ENCODE measurements around the gene C1QA. TPM values are rescaled to one million over a fixed set of nuclear protein-coding genes. Genes with fewer than 3 reads are reported as not detected.

The C1QA gene
- total RNA-seq, result 10 to 100 TPM; 11.7 to 49.4 (median 28.1) TPM

- TF ChIP-seq POLR2A (IDR thresholded peaks at IDR 0.05) (no peak), CTCF (IDR thresholded peaks at IDR 0.05) (no peak)
- WGBS, 2 donors, result 33 to 59% methylated on average over 5 of the region's 5 CpGs
- no peak within 1 kb of the TSS for H3K4me3 ChIP-seq (ENCODE audit: low read depth, poor library complexity, severe bottlenecking)
- peak in 1 of 2 donors; percentile 69 for DNase-seq (ENCODE audit: low spot score in 2 of 2)
- intact Hi-C loops (cut with DNase I; ENCODE audit: low total_unique reads), result no loop called here
These were observed at the start of gene C1QA for GRCh38 chr1:22636353-22636752. TSS of gene C1QA (plus strand) at chr1:22636628. CDS start at chr1:22637617, 989 bp downstream.

GRCh38 chr1:22587247-22587646, 49.2 kb upstream of the C1QA start:
- intact Hi-C loops (cut with DNase I; ENCODE audit: low total_unique reads), result no loop called here
- TF ChIP-seq CTCF (IDR thresholded peaks at IDR 0.05), result no peak
- no peak for TF ChIP-seq POLR2A (IDR thresholded peaks at IDR 0.05)
- no peak for DNase-seq (ENCODE audit: low spot score in 2 of 2)
- no peak overlapping the region for H3K4me3 ChIP-seq (ENCODE audit: low read depth, poor library complexity, severe bottlenecking)
- WGBS, 2 donors, result 55 to 60% methylated on average over 7 of the region's 7 CpGs

GRCh38 chr1:22588899-22589422, 47.5 kb upstream of the C1QA start:
- no peak for DNase-seq (ENCODE audit: low spot score in 2 of 2)
- intact Hi-C loops (cut with DNase I; ENCODE audit: low total_unique reads), result no loop called here
- TF ChIP-seq CTCF (IDR thresholded peaks at IDR 0.05) (no peak), POLR2A (IDR thresholded peaks at IDR 0.05) (no peak)

GRCh38 chr1:22591576-22591975, 44.9 kb upstream of the C1QA start:
- no peak overlapping the region for H3K4me3 ChIP-seq (ENCODE audit: low read depth, poor library complexity, severe bottlenecking)
- WGBS, 2 donors, result 67 to 72% methylated on average over 8 of the region's 8 CpGs
- no peak for DNase-seq (ENCODE audit: low spot score in 2 of 2)
- intact Hi-C loops (cut with DNase I; ENCODE audit: low total_unique reads), result no loop called here
- TF ChIP-seq CTCF (IDR thresholded peaks at IDR 0.05) (no peak), POLR2A (IDR thresholded peaks at IDR 0.05) (no peak)

More at GRCh38 chr1:22588899-22589422, 47.5 kb upstream of the C1QA start:
- no peak overlapping the region for H3K4me3 ChIP-seq (ENCODE audit: low read depth, poor library complexity, severe bottlenecking)
- 77 to 89% methylated on average over 23 to 24 of the region's 24 CpGs for WGBS, 2 donors

GRCh38 chr1:22592051-22592450, 44.4 kb upstream of the C1QA start:
- TF ChIP-seq CTCF (IDR thresholded peaks at IDR 0.05) (no peak), POLR2A (IDR thresholded peaks at IDR 0.05) (no peak)
- WGBS, 2 donors, result 79 to 90% methylated on average over 9 of the region's 9 CpGs
- no peak for DNase-seq (ENCODE audit: low spot score in 2 of 2)
- intact Hi-C loops (cut with DNase I; ENCODE audit: low total_unique reads), result no loop called here
- H3K4me3 ChIP-seq (ENCODE audit: low read depth, poor library complexity, severe bottlenecking), result no peak overlapping the region
